Tibial nerve (tissue), 4 donors: ENCODE results near the gene LBH. TPM values are rescaled to one million over a fixed set of nuclear protein-coding genes. Genes with fewer than 3 reads are reported as not detected.

ENCODE experiments used
- DNase-seq, 2 donors: peaks; one replicate each; pipeline ENCODE4 v3.0.0-alpha.2; 2019; ENCODE audit warnings: low spot score in 2 of 2
- H3K27ac ChIP-seq, 4 donors: fragments of 200-600 bp; sonication (generic) in 3 of 4; one replicate each; pipeline ENCODE4 v1.5.1; 2017 to 2019; ENCODE audit warnings: mild to moderate bottlenecking in 1 of 4
- H3K27me3 ChIP-seq, 2 donors: fragments of 200-600 bp; sonication (generic) in 1 of 2; one replicate each; pipeline versions ENCODE4 v1.5.1 to v1.6.0; 2017 to 2019
- H3K36me3 ChIP-seq, 3 donors: fragments of 200-600 bp; sonication (generic); one replicate each; pipeline ENCODE4 v1.5.1; 2018 to 2019
- H3K4me1 ChIP-seq, 4 donors: fragments of 200-600 bp; sonication (generic) in 3 of 4; one replicate each; pipeline ENCODE4 v1.5.1; 2017 to 2019
- H3K4me3 ChIP-seq, 4 donors: fragments of 200-600 bp; sonication (generic) in 3 of 4; one replicate each; pipeline ENCODE4 v1.5.1; 2017 to 2019; ENCODE audit warnings: mild to moderate bottlenecking in 1 of 4, moderate library complexity in 1 of 4
- H3K9me3 ChIP-seq, 4 donors: fragments of 200-600 bp; sonication (generic) in 3 of 4; one replicate each; pipeline ENCODE4 v1.5.1; 2017 to 2019
- CTCF ChIP-seq, 5 experiments: fragments of 200-600 bp in 3 of 5; fragments of 450-650 bp in 2 of 5; sonication (generic) in 3 of 5; IDR thresholded peaks; one replicate each; pipeline ENCODE4 v1.5.1; 2016 to 2019; ENCODE audit warnings: antibody characterized with exemption in 5 of 5, mild to moderate bottlenecking in 3 of 5, moderate library complexity in 2 of 5
- EP300 ChIP-seq, 2 donors: sonication (generic); formaldehyde crosslinking; IDR thresholded peaks; one replicate each; pipeline ENCODE4 v1.6.1; 2017; ENCODE audit warnings: antibody characterized with exemption in 2 of 2, mild to moderate bottlenecking in 1 of 2
- POLR2A ChIP-seq, 2 donors: fragments of 450-650 bp; IDR thresholded peaks; one replicate each; pipeline ENCODE4 v1.6.1; 2017; ENCODE audit warnings: antibody characterized with exemption in 2 of 2, mild to moderate bottlenecking in 2 of 2, moderate library complexity in 2 of 2
- WGBS, 2 donors: methylation state at CpG; one replicate each; pipeline ENCODE4 v1.1.5; 2018; 5-methylcytosine and 5-hydroxymethylcytosine counted together
- total RNA-seq, 4 donors: library from RNA; depleted of rRNA; stranded (reverse); fragments of >200 nt; gene quantifications; one replicate each; pipeline ENCODE4 v1.1.0, GENCODE V29; 2016

The LBH gene
- total RNA-seq, 4 donors from 2014 or later = 12.7 to 31.6 (median 21.5) TPM

GRCh38 chr2:30280596-30281434 is 49.5 kb downstream of the LBH start:
- H3K36me3 ChIP-seq = no peaks in the 10 kb centered on the region
- DNase-seq = no peak
- H3K27me3 ChIP-seq = no peaks in the 10 kb centered on the region
- 86 to 88% methylated on average over 8 of the region's 8 CpGs for WGBS, 2 donors
- H3K9me3 ChIP-seq = no peaks in the 10 kb centered on the region
- TF ChIP-seq CTCF (IDR thresholded peaks at IDR 0.05) (no peak), EP300 (IDR thresholded peaks at IDR 0.05) (no peak), POLR2A (IDR thresholded peaks at IDR 0.05) (no peak)
- H3K27ac ChIP-seq = no peak overlapping the region
- H3K4me1 ChIP-seq = no peaks in the 10 kb centered on the region
- H3K4me3 ChIP-seq = no peak overlapping the region

GRCh38 chr2:30282081-30282480 is 50.7 kb downstream of the LBH start:
- Histone ChIP-seq H3K36me3 (no peaks in the 10 kb centered on the region), H3K27me3 (no peaks in the 10 kb centered on the region), H3K9me3 (no peaks in the 10 kb centered on the region), H3K27ac (no peak overlapping the region), H3K4me3 (no peak overlapping the region), H3K4me1 (no peaks in the 10 kb centered on the region)
- TF ChIP-seq EP300 (IDR thresholded peaks at IDR 0.05) (no peak), POLR2A (IDR thresholded peaks at IDR 0.05) (no peak), CTCF (IDR thresholded peaks at IDR 0.05) (no peak)
- 92 to 93% methylated on average over 5 to 6 of the region's 6 CpGs for WGBS, 2 donors
- DNase-seq = no peak

- Histone ChIP-seq H3K9me3 (no peaks in the 10 kb centered on the region), H3K27me3 (no peaks in the 10 kb centered on the region)
- WGBS, 2 donors = 98 to 100% methylated on average over 4 of the region's 4 CpGs
These were observed 51.4 kb downstream of the LBH start for GRCh38 chr2:30282721-30283120.

GRCh38 chr2:30283931-30284565 is 52.7 kb downstream of the LBH start:
- TF ChIP-seq CTCF (IDR thresholded peaks at IDR 0.05) (no peak), POLR2A (IDR thresholded peaks at IDR 0.05) (no peak), EP300 (IDR thresholded peaks at IDR 0.05) (no peak)
- Histone ChIP-seq H3K36me3 (no peaks in the 10 kb centered on the region), H3K27me3 (no peaks in the 10 kb centered on the region), H3K4me3 (no peak overlapping the region), H3K27ac (no peak overlapping the region), H3K9me3 (no peaks in the 10 kb centered on the region), H3K4me1 (peaks cover 0 to 4% (median 0%) of the 10 kb centered on the region in 4 donors)
- WGBS, 2 donors = 58 to 63% methylated on average over 14 of the region's 14 CpGs
- DNase-seq = no peak

More at GRCh38 chr2:30282721-30283120, 51.4 kb downstream of the LBH start:
- no peak for DNase-seq
- TF ChIP-seq EP300 (IDR thresholded peaks at IDR 0.05) = no peak
- TF ChIP-seq CTCF (IDR thresholded peaks at IDR 0.05) = no peak
- TF ChIP-seq POLR2A (IDR thresholded peaks at IDR 0.05) = no peak
- H3K4me3 ChIP-seq = no peak overlapping the region
- no peaks in the 10 kb centered on the region for H3K4me1 ChIP-seq
- no peaks in the 10 kb centered on the region for H3K36me3 ChIP-seq
- H3K27ac ChIP-seq = no peak overlapping the region

GRCh38 chr2:30285758-30286157 is 54.4 kb downstream of the LBH start:
- no peaks in the 10 kb centered on the region for H3K9me3 ChIP-seq
- no peak overlapping the region for H3K4me3 ChIP-seq
- WGBS, 2 donors = 89 to 94% methylated on average over 3 of the region's 3 CpGs
- no peaks in the 10 kb centered on the region for H3K36me3 ChIP-seq
- TF ChIP-seq CTCF (IDR thresholded peaks at IDR 0.05) = no peak
- no peak for TF ChIP-seq POLR2A (IDR thresholded peaks at IDR 0.05)
- TF ChIP-seq EP300 (IDR thresholded peaks at IDR 0.05) = no peak
- no peaks in the 10 kb centered on the region for H3K27me3 ChIP-seq
- H3K4me1 ChIP-seq = peaks cover 0 to 4% (median 0%) of the 10 kb centered on the region in 4 donors
- no peak for DNase-seq
- H3K27ac ChIP-seq = no peak overlapping the region
